PC-3 (cell line): ENCODE results near the gene NAV2.

ENCODE experiments used
- EZH2 ChIP-seq: fragments of 300-600 bp; sonication (generic); IDR thresholded peaks from one replicate; pipeline ENCODE4 v1.6.1; 2017; ENCODE audit warnings: antibody characterized with exemption, mild to moderate bottlenecking, low read length; ENCODE audit not compliant: unreplicated experiment
- EZH2phosphoT487 ChIP-seq: fragments of 300-600 bp; sonication (generic); IDR thresholded peaks from 2 replicates; pipeline ENCODE4 v1.6.1; 2018; ENCODE audit warnings: mild to moderate bottlenecking, antibody characterized with exemption, low read length, borderline replicate concordance
- TF ChIP-seq, protein P1 (sequence below): fragments of 300-600 bp; sonication (generic); conservative IDR thresholded peaks from 2 replicates; pipeline ENCODE4 v1.5.1; 2017; ENCODE audit warnings: antibody characterized with exemption, low read depth, mild to moderate bottlenecking, low read length

DNA sequence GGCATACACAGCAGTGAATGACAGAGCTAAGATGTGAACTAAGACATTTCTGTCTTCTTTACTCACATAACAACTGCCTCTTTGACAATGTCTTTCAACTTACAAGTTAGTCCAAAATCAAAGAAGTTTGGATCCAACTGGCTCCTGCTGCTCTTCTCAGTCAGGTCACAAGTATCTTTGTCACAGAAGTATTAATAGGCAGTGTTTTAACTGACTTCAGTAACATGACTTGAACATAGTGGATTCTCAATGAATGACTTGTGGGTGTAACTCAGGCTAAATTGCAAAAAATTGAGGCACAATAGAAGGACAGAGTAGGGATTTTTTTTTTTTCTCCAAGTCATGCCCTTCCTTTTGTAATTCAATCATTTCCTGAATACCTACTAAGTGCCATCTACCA, 425.0 kb downstream of the NAV2 start:
- TF ChIP-seq, protein P1, sequence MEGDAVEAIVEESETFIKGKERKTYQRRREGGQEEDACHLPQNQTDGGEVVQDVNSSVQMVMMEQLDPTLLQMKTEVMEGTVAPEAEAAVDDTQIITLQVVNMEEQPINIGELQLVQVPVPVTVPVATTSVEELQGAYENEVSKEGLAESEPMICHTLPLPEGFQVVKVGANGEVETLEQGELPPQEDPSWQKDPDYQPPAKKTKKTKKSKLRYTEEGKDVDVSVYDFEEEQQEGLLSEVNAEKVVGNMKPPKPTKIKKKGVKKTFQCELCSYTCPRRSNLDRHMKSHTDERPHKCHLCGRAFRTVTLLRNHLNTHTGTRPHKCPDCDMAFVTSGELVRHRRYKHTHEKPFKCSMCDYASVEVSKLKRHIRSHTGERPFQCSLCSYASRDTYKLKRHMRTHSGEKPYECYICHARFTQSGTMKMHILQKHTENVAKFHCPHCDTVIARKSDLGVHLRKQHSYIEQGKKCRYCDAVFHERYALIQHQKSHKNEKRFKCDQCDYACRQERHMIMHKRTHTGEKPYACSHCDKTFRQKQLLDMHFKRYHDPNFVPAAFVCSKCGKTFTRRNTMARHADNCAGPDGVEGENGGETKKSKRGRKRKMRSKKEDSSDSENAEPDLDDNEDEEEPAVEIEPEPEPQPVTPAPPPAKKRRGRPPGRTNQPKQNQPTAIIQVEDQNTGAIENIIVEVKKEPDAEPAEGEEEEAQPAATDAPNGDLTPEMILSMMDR, result no peak
- no peak for TF ChIP-seq EZH2
- TF ChIP-seq EZH2phosphoT487, result no peak
